NCI-H526 treated with DMSO at 0.1 percent for 48 hours (cell line): ENCODE data around the gene TNIP1.

Experiments
- DNase-seq: peaks from one replicate; lab custom pipeline; 2025; lab: John Stamatoyannopoulos, UW

TNIP1 gene

GRCh38 chr5:150999704-151000442, 81.0 kb downstream of the TNIP1 start:
- DNase-seq, result no peak

GRCh38 chr5:150993826-150994412, 86.9 kb downstream of the TNIP1 start:
- DNase-seq, result no peak

DNA sequence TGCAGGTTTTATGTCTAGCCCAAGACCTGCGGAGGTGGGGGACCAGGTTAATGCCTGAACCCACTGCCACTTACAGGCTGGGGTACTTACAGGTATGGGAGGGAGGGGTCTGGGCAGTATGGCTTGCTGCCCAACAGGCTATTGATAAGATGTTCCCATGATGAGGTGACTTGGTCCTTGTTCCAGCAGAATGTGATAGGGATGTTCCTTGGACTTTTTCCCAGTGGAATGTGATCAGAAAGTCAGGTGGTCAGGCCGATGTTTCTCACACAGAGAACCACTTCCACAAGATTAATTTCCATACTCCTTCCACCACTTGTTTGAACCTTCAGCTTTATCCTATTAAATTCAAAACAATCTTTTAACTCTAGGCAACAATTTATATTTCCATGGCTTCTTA, 87.4 kb downstream of the TNIP1 start:
- DNase-seq, result no peak

DNA sequence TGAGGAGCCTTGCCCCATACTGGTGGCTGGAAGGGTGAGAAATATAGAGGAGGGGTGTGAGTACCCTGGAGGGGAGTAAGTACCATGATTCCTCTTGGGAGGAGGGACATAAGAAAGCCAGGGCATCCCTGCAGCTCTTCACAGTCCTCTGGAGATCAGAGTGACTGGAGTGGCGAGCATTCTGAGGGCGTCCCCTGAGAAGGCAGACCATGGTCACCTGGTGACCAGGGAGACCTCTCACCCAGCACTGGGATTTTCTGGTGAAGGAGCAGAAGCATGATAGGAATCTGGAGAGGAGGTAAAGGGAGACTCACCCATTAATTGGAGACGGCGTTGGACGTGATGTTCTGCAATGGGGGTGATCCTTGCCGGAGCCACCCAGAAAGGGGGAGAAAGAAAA, 88.1 kb downstream of the TNIP1 start:
- no peak for DNase-seq

- DNase-seq, result peak; percentile 2
Measured at GRCh38 chr5:150989695-150990094, 91.1 kb downstream of the TNIP1 start.

- DNase-seq, result no peak
Measured at GRCh38 chr5:150987746-150988145, 93.1 kb downstream of the TNIP1 start.
